ENCODE results near the gene PRKCQ.

DNA sequence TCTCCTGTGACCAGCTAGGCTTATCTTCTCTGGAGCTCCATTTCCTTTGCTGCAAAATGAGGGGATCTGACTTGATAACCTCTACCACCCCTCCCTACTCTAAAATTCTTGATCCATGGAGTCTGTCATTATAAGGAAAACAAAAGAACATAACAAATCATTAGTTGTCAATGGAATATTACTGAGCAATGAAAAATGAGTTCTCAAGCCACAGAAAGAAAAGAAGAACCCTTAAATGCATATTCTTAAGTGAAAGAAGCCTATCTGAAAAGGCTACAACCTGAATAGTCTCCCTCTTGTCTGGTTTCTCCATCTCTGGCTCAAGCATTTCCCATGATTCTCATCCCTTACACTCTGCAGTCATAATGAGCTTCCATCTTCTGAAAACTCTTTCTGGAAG is 110.4 kb downstream of the PRKCQ start:
- TF ChIP-seq POLR2A (IDR thresholded peaks at IDR 0.05) = no peak
- TF ChIP-seq, protein P1, sequence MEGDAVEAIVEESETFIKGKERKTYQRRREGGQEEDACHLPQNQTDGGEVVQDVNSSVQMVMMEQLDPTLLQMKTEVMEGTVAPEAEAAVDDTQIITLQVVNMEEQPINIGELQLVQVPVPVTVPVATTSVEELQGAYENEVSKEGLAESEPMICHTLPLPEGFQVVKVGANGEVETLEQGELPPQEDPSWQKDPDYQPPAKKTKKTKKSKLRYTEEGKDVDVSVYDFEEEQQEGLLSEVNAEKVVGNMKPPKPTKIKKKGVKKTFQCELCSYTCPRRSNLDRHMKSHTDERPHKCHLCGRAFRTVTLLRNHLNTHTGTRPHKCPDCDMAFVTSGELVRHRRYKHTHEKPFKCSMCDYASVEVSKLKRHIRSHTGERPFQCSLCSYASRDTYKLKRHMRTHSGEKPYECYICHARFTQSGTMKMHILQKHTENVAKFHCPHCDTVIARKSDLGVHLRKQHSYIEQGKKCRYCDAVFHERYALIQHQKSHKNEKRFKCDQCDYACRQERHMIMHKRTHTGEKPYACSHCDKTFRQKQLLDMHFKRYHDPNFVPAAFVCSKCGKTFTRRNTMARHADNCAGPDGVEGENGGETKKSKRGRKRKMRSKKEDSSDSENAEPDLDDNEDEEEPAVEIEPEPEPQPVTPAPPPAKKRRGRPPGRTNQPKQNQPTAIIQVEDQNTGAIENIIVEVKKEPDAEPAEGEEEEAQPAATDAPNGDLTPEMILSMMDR (IDR thresholded peaks at IDR 0.05) = no peak

Measured in Peyer's patch (tissue), 4 donors.